ENCODE measurements around the gene MAML2.
A peak's percentile ranks its signal among the peaks of the same experiment; 100 is the strongest.

MAML2 gene

DNA sequence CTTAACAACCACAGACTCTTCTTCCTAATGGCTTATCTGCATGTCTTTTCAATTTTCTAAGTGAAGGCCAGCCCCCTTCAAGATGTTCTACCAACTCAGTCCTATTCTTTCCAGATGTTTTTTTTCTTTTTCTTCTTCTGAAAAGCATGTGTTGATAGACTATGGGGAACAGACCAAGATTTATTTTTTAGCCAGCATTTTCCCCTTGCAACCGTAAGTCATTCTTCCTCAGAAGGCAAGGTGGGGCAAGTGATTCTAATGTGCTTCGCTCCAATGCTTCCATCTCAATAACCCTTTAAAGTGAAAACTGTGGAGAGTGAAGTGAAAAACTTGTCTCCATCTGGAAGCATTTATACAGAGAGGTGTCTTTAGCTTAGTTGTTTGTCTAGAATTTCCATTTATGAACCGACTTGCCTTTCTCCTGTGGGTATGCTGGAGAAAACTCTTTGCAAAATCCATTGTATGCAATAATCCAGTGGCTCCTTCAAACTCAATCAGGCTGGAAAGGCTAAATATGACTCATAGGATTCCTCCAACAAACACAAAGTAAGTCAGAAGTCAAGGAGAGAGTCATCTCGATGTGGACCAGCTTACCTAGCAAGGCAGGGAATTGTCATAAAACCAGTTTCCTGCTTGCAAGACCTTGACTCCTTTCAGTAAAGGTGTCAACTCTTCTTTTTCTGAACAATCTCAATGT is 83.7 kb downstream of the MAML2 start:
- peak; percentile 79 for DNase-seq

DNA sequence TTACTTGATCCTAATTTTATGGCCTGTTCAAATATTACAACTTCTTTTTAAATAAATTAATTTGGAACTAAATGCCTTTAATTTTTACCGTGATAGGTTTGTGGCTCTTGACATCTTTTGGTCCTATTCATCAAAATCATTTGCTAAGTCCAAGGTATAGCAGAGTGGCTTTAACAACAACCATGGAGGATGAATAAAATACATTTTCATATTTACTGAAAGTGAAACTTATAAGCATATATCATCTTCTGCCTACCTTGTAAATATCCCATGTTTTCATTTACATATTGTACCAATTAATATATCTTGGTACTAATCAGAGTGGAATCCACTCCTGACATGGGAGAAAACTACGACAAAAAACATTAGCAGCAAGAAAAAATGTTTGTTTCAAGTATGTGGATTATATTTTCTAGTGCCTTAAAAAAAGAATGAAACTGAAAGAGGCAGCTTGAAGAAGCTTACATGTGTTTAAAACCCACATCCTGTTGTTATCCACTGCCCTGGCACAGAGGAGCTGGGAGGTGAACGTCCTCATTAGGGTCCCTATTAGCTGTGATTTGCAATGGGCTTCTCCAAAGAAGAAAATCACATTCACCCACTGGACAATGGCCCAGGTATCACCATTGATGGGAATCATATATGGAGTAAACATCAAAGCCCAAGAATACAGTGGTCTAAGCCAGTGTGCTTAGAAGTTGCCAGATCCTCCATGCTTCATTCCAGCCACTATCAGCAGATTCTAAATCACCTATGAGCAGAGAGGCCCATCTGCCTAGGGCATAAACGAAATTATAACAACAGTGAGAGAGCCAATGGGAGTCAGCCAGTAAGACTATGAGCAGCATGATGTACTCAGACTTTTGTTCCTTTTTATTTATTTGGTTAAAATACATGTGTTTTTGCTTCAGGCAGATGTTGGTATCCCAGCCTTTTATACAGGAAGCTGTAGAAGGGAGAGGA is 84.7 kb downstream of the MAML2 start:
- Histone ChIP-seq H3K4me2 (ENCODE audit: low read length, poor library complexity, severe bottlenecking) (no peak overlapping the region), H4K8ac (ENCODE audit: low read length) (peak overlapping the region; percentile 29), H3K4me1 (ENCODE audit: control insufficient read depth, insufficient read depth, low read depth, low read length) (peaks cover 3% of the 10 kb centered on the region), H2BK12ac (ENCODE audit: low read length in 2 of 2) (peak overlapping the region; percentile 32 to 63), H3K14ac (ENCODE audit: low read length in 2 of 2) (no peak overlapping the region), H3K4ac (ENCODE audit: low read depth in 1 of 2, low read length in 2 of 2) (peak overlapping the region; percentile 80 to 89), H3K27ac (ENCODE audit: low read length, poor library complexity, severe bottlenecking) (peak overlapping the region; percentile 48), H3K36me3 (ENCODE audit: control insufficient read depth in 1 of 2, insufficient read depth in 2 of 2, low read depth in 1 of 2, low read length in 2 of 2) (no peaks in the 10 kb centered on the region), H3K18ac (ENCODE audit: low read depth in 1 of 2, low read length in 2 of 2) (peak overlapping the region; percentile 11 to 81), H2BK15ac (ENCODE audit: low read depth, poor library complexity, severe bottlenecking) (no peak overlapping the region), H2AFZ (ENCODE audit: low read depth, low read length) (no peak overlapping the region), H3K23ac (ENCODE audit: low read length in 2 of 2) (no peak overlapping the region), H2AK5ac (ENCODE audit: low read length, severe bottlenecking) (peak overlapping the region; percentile 79), H3K4me3 (ENCODE audit: insufficient read depth in 1 of 2, low read depth in 1 of 2, low read length in 2 of 2) (peak overlapping the region in 1 of 2 experiments; percentile 33), H3K27me3 (ENCODE audit: control insufficient read depth in 1 of 2, insufficient read depth in 1 of 2, low read length in 2 of 2) (no peaks in the 10 kb centered on the region), H3K9me3 (ENCODE audit: control insufficient read depth, low read length) (no peaks in the 10 kb centered on the region), H3K9ac (ENCODE audit: low read length) (peak overlapping the region; percentile 62), H4K91ac (ENCODE audit: low read length) (no peak overlapping the region), H2BK5ac (ENCODE audit: low read depth, low read length, poor library complexity, severe bottlenecking) (no peak overlapping the region), H3K79me1 (replicated peaks; ENCODE audit: low read length, poor library complexity, severe bottlenecking) (peaks cover 18% of the 10 kb centered on the region), H2BK120ac (ENCODE audit: low read depth, low read length) (no peak overlapping the region)
- peak; percentile 62 for DNase-seq
- WGBS: 42% methylated on average over 3 of the region's 4 CpGs

More for the DNA sequence above, 83.7 kb downstream of the MAML2 start:
- Histone ChIP-seq H3K27ac (ENCODE audit: low read length, poor library complexity, severe bottlenecking) (peak overlapping the region; percentile 58), H2AFZ (ENCODE audit: low read depth, low read length) (no peak overlapping the region), H3K18ac (ENCODE audit: low read depth in 1 of 2, low read length in 2 of 2) (peak overlapping the region in 1 of 2 experiments; percentile 38), H3K23ac (ENCODE audit: low read length in 2 of 2) (no peak overlapping the region), H2AK5ac (ENCODE audit: low read length, severe bottlenecking) (no peak overlapping the region), H2BK5ac (ENCODE audit: low read depth, low read length, poor library complexity, severe bottlenecking) (peak overlapping the region; percentile 33), H2BK120ac (ENCODE audit: low read depth, low read length) (no peak overlapping the region), H3K9ac (ENCODE audit: low read length) (peak overlapping the region; percentile 62), H3K9me3 (ENCODE audit: control insufficient read depth, low read length) (no peaks in the 10 kb centered on the region), H3K14ac (ENCODE audit: low read length in 2 of 2) (no peak overlapping the region), H2BK15ac (ENCODE audit: low read depth, poor library complexity, severe bottlenecking) (no peak overlapping the region), H3K4me1 (ENCODE audit: control insufficient read depth, insufficient read depth, low read depth, low read length) (peaks cover 3% of the 10 kb centered on the region), H3K27me3 (ENCODE audit: control insufficient read depth in 1 of 2, insufficient read depth in 1 of 2, low read length in 2 of 2) (no peaks in the 10 kb centered on the region), H3K36me3 (ENCODE audit: control insufficient read depth in 1 of 2, insufficient read depth in 2 of 2, low read depth in 1 of 2, low read length in 2 of 2) (no peaks in the 10 kb centered on the region), H3K4me3 (ENCODE audit: insufficient read depth in 1 of 2, low read depth in 1 of 2, low read length in 2 of 2) (peak overlapping the region in 1 of 2 experiments; percentile 28), H3K4me2 (ENCODE audit: low read length, poor library complexity, severe bottlenecking) (no peak overlapping the region), H2BK12ac (ENCODE audit: low read length in 2 of 2) (peak overlapping the region; percentile 15 to 42), H3K79me1 (replicated peaks; ENCODE audit: low read length, poor library complexity, severe bottlenecking) (peaks cover 21% of the 10 kb centered on the region), H4K8ac (ENCODE audit: low read length) (no peak overlapping the region), H3K4ac (ENCODE audit: low read depth in 1 of 2, low read length in 2 of 2) (peak overlapping the region in 1 of 2 experiments; percentile 27), H4K91ac (ENCODE audit: low read length) (no peak overlapping the region)
- 49% methylated on average over 3 of the region's 4 CpGs for WGBS

GRCh38 chr11:96257036-96257435 is 86.0 kb downstream of the MAML2 start:
- Histone ChIP-seq H2AFZ (ENCODE audit: low read depth, low read length) (no peak overlapping the region), H3K27ac (ENCODE audit: low read length, poor library complexity, severe bottlenecking) (no peak overlapping the region), H2BK12ac (ENCODE audit: low read length in 2 of 2) (no peak overlapping the region), H3K4me1 (ENCODE audit: control insufficient read depth, insufficient read depth, low read depth, low read length) (peaks cover 3% of the 10 kb centered on the region), H3K9ac (ENCODE audit: low read length) (peak overlapping the region; percentile 62), H3K9me3 (ENCODE audit: control insufficient read depth, low read length) (no peaks in the 10 kb centered on the region), H3K79me1 (replicated peaks; ENCODE audit: low read length, poor library complexity, severe bottlenecking) (peaks cover 21% of the 10 kb centered on the region), H3K27me3 (ENCODE audit: control insufficient read depth in 1 of 2, insufficient read depth in 1 of 2, low read length in 2 of 2) (no peaks in the 10 kb centered on the region), H2BK15ac (ENCODE audit: low read depth, poor library complexity, severe bottlenecking) (no peak overlapping the region), H3K23ac (ENCODE audit: low read length in 2 of 2) (no peak overlapping the region), H2AK5ac (ENCODE audit: low read length, severe bottlenecking) (no peak overlapping the region), H2BK5ac (ENCODE audit: low read depth, low read length, poor library complexity, severe bottlenecking) (no peak overlapping the region), H3K4ac (ENCODE audit: low read depth in 1 of 2, low read length in 2 of 2) (peak overlapping the region in 1 of 2 experiments; percentile 30), H3K4me3 (ENCODE audit: insufficient read depth in 1 of 2, low read depth in 1 of 2, low read length in 2 of 2) (no peak overlapping the region), H4K8ac (ENCODE audit: low read length) (no peak overlapping the region), H2BK120ac (ENCODE audit: low read depth, low read length) (no peak overlapping the region), H3K36me3 (ENCODE audit: control insufficient read depth in 1 of 2, insufficient read depth in 2 of 2, low read depth in 1 of 2, low read length in 2 of 2) (no peaks in the 10 kb centered on the region), H3K4me2 (ENCODE audit: low read length, poor library complexity, severe bottlenecking) (no peak overlapping the region), H3K14ac (ENCODE audit: low read length in 2 of 2) (no peak overlapping the region), H4K91ac (ENCODE audit: low read length) (no peak overlapping the region), H3K18ac (ENCODE audit: low read depth in 1 of 2, low read length in 2 of 2) (peak overlapping the region in 1 of 2 experiments; percentile 63)
- DNase-seq: no peak

Measured in mesenchymal stem cell (in vitro differentiated cells and primary cell).